HepG2 (cell line): ENCODE results near the gene LRRC4C. TPM values are rescaled to one million over a fixed set of nuclear protein-coding genes. Genes with fewer than 3 reads are reported as not detected.

Source experiments
- ATAC-seq: fragments of 200-7000 bp; cut with Tn5 transposase; 3 replicates; pipeline ENCODE4 v1.9.1; 2020; ENCODE audit warnings: mild to moderate bottlenecking, moderate library complexity
- BruUV-seq: library from RNA; stranded (reverse); fragments of 400-500 nt; replicated peaks from 2 replicates; lab custom pipeline; 2021; lab: Mats Ljungman, UMichigan
- CTCF ChIA-PET: fragments of 300-600 bp; formaldehyde crosslinking; extraction: SDS; loops from one replicate; lab custom pipeline; 2021; ENCODE audit warnings: low total read pairs, inconsistent platforms, low intra/inter-chr PET ratio; lab: Yijun Ruan, JAX
- POLR2A ChIA-PET: fragments of 350-600 bp; sonication (Branson Sonifier 250); formaldehyde crosslinking; loops from one replicate; lab custom pipeline; 2020; ENCODE audit warnings: antibody characterized with exemption, inconsistent platforms; lab: Yijun Ruan, JAX
- DNase-seq: peaks from one replicate; pipeline ENCODE4 v3.0.0-alpha.2; 2015; ENCODE audit warnings: low spot score
- FAIRE-seq: peaks from 3 replicates; lab custom pipeline; 2011; peaks lifted over from hg19 to GRCh38; lab: Jason Lieb, UNC
- H2AFZ ChIP-seq: one replicate; pipeline ENCODE4 v1.6.1; 2011; ENCODE audit warnings: low read length, inconsistent platforms
- H3K27ac ChIP-seq: fragments of 300-600 bp; 3 replicates; pipeline ENCODE4 v1.8.0; 2011; ENCODE audit warnings: mixed run types, mild to moderate bottlenecking, mixed read lengths, low read length, inconsistent platforms; ENCODE audit not compliant: insufficient read depth; ENCODE audit errors: extremely low read length
- H3K27me3 ChIP-seq, 2 experiments: fragments of 200-600 bp in 1 of 2; 2 replicates in 1 of 2; 3 replicates in 1 of 2; pipeline versions ENCODE4 v1.6.0 to v1.8.0; 2011; ENCODE audit warnings: low read length in 2 of 2, mild to moderate bottlenecking in 2 of 2, moderate library complexity in 2 of 2, inconsistent platforms in 1 of 2; ENCODE audit not compliant: insufficient read depth in 2 of 2, control insufficient read depth in 1 of 2
- H3K36me3 ChIP-seq, 2 experiments: fragments of 200-600 bp in 1 of 2; replicated peaks in 1 of 2; 2 replicates in 1 of 2; 3 replicates in 1 of 2; pipeline versions ENCODE4 v1.5.1 to v1.8.0; 2011; ENCODE audit warnings: low read length in 2 of 2, inconsistent platforms in 1 of 2; ENCODE audit not compliant: insufficient read depth in 2 of 2, control insufficient read depth in 1 of 2
- H3K4me1 ChIP-seq: 2 replicates; pipeline ENCODE4 v1.5.1; 2012; ENCODE audit warnings: low read length, inconsistent platforms; ENCODE audit not compliant: insufficient read depth
- H3K4me2 ChIP-seq: 2 replicates; pipeline ENCODE4 v1.6.0; 2011; ENCODE audit warnings: low read depth, low read length, inconsistent platforms
- H3K4me3 ChIP-seq, 3 experiments: fragments of 200-600 bp in 1 of 3; sonication (generic), shearing (Covaris generic) in 1 of 3; replicated peaks in 1 of 3; 2 replicates each; pipeline ENCODE4 v1.5.1; 2011 to 2016; ENCODE audit warnings: low read length in 3 of 3, inconsistent platforms in 2 of 3, low read depth in 2 of 3, mild to moderate bottlenecking in 2 of 3, control low read depth in 1 of 3, mixed read lengths in 1 of 3; ENCODE audit not compliant: insufficient read depth in 1 of 3
- H3K79me2 ChIP-seq: one replicate; pipeline ENCODE4 v1.6.1; 2011; ENCODE audit warnings: low read length, inconsistent platforms; ENCODE audit not compliant: insufficient read depth
- H3K9ac ChIP-seq: 2 replicates; pipeline ENCODE4 v1.6.0; 2011; ENCODE audit warnings: mild to moderate bottlenecking, low read depth, low read length, inconsistent platforms; ENCODE audit not compliant: insufficient read depth
- H3K9me3 ChIP-seq: 2 replicates; pipeline ENCODE4 v1.5.1; 2012; ENCODE audit warnings: mild to moderate bottlenecking, low read length
- H4K20me1 ChIP-seq: 2 replicates; pipeline ENCODE4 v1.6.0; 2011; ENCODE audit warnings: inconsistent platforms, mild to moderate bottlenecking, low read length, moderate library complexity; ENCODE audit not compliant: insufficient read depth
- CENPX ChIP-seq: sonication (generic); formaldehyde crosslinking; IDR thresholded peaks from 2 replicates; pipeline ENCODE4 v1.9.0; 2021; ENCODE audit warnings: mild to moderate bottlenecking, missing genetic modification reagents, moderate library complexity
- FOSL2 ChIP-seq: sonication (generic); formaldehyde crosslinking; IDR thresholded peaks from 2 replicates; pipeline ENCODE4 v1.4.0; 2020; ENCODE audit warnings: missing genetic modification reagents
- HES4 ChIP-seq: sonication (generic); formaldehyde crosslinking; IDR thresholded peaks from 2 replicates; pipeline ENCODE4 v1.9.0; 2021; ENCODE audit warnings: mild to moderate bottlenecking, missing genetic modification reagents, borderline replicate concordance
- KAT8 ChIP-seq: IDR thresholded peaks from 2 replicates; pipeline ENCODE4 v1.6.1; 2016; ENCODE audit warnings: missing genetic modification reagents, missing compliant biosample characterization
- MIXL1 ChIP-seq: IDR thresholded peaks from 2 replicates; pipeline ENCODE4 v1.6.1; 2016
- PAWR ChIP-seq: sonication (generic); formaldehyde crosslinking; IDR thresholded peaks from 2 replicates; pipeline ENCODE4 v1.4.0; 2020; ENCODE audit warnings: missing genetic modification reagents, mild to moderate bottlenecking, borderline replicate concordance
- PCBP2 ChIP-seq: fragments of 200-400 bp; formaldehyde crosslinking; optimal IDR thresholded peaks from 2 replicates; pipeline ENCODE3; 2018; ENCODE audit warnings: low read length, low read depth; ENCODE audit not compliant: poor library complexity, severe bottlenecking
- RXRA ChIP-seq: sonication (generic); formaldehyde crosslinking; IDR thresholded peaks from 2 replicates; pipeline ENCODE4 v1.5.1; 2020; ENCODE audit warnings: missing genetic modification reagents
- SPEN ChIP-seq: sonication (generic); formaldehyde crosslinking; IDR thresholded peaks from 2 replicates; pipeline ENCODE4 v1.5.1; 2020; ENCODE audit warnings: low read depth, mild to moderate bottlenecking, missing genetic modification reagents
- ZBTB34 ChIP-seq: sonication (generic); formaldehyde crosslinking; IDR thresholded peaks from 2 replicates; pipeline ENCODE4 v1.8.0; 2022; ENCODE audit warnings: mild to moderate bottlenecking, missing genetic modification reagents
- ZNF24 ChIP-seq: fragments of 450-650 bp; IDR thresholded peaks from 2 replicates; pipeline ENCODE4 v1.6.1; 2017; ENCODE audit warnings: antibody characterized with exemption, mild to moderate bottlenecking
- ZNF773 ChIP-seq: sonication (generic); formaldehyde crosslinking; IDR thresholded peaks from 2 replicates; pipeline ENCODE4 v1.4.0; 2020; ENCODE audit warnings: missing genetic modification reagents, borderline replicate concordance
- WGBS: methylation state at CpG from one replicate; pipeline ENCODE4 v1.1.6; 2017; ENCODE audit warnings: low lambda C conversion rate; 5-methylcytosine and 5-hydroxymethylcytosine counted together
- in situ Hi-C: cut with HindIII; loops from 2 replicates; pipeline ENCODE4 v1.10.0; 2017; ENCODE audit warnings: low pct_unique_long_range_greater_than_20kb; ENCODE audit not compliant: extremely low pct_ligation_motif_present
- intact Hi-C: fragments of 100-400 bp; cut with micrococcal nuclease; formaldehyde crosslinking; loops from one replicate; pipeline ENCODE4 v1.10.0; 2022; ENCODE audit not compliant: unreplicated experiment
- polyA plus RNA-seq, 8 experiments: library from polyadenylated mRNA; depleted of rRNA in 3 of 8; stranded (reverse) in 7 of 8; unstranded in 1 of 8; fragments of >200 nt; fragmentation: Illumina TruSeq in 4 of 8; extraction: Trizol in 4 of 8; gene quantifications; 2 replicates each; pipeline versions ENCODE4 v1.2.1 to v1.2.3, GENCODE V29; 2011 to 2016; ENCODE audit warnings: low read depth in 4 of 8, missing spikeins in 1 of 8, mixed read lengths in 1 of 8; ENCODE audit not compliant: insufficient read depth in 1 of 8
- total RNA-seq, 5 experiments: library from RNA; depleted of rRNA; stranded (reverse); fragments of >200 nt; fragmentation: Illumina TruSeq; extraction: Trizol; gene quantifications; 2 replicates each; pipeline ENCODE4 v1.2.3, GENCODE V29; 2016; ENCODE audit warnings: low read depth in 1 of 5
- TF ChIP-seq, protein P1 (sequence below), 2 experiments: sonication (generic) in 1 of 2; formaldehyde crosslinking in 1 of 2; IDR thresholded peaks; 2 replicates each; pipeline versions ENCODE4 v1.4.0 to v1.6.1; 2018 to 2020; ENCODE audit warnings: missing genetic modification reagents in 2 of 2, borderline replicate concordance in 1 of 2, low read depth in 1 of 2, mild to moderate bottlenecking in 1 of 2, missing biosample characterization in 1 of 2
- TF ChIP-seq, protein P2 (sequence below): sonication (generic); formaldehyde crosslinking; conservative IDR thresholded peaks from 2 replicates; pipeline ENCODE4 v1.8.1; 2023; ENCODE audit warnings: missing genetic modification reagents
- TF ChIP-seq, protein P3 (sequence below): sonication (generic); formaldehyde crosslinking; IDR thresholded peaks from 2 replicates; pipeline ENCODE4 v1.4.0; 2020; ENCODE audit warnings: mild to moderate bottlenecking, missing genetic modification reagents, borderline replicate concordance
- TF ChIP-seq, protein P4 (sequence below): sonication (generic); formaldehyde crosslinking; IDR thresholded peaks from 2 replicates; pipeline ENCODE4 v1.4.0; 2020; ENCODE audit warnings: missing genetic modification reagents, borderline replicate concordance
- TF ChIP-seq, protein P5 (sequence below): sonication (generic); formaldehyde crosslinking; IDR thresholded peaks from 2 replicates; pipeline ENCODE4 v1.4.0; 2020; ENCODE audit warnings: mild to moderate bottlenecking, missing genetic modification reagents

Gene LRRC4C
- total and polyA plus RNA-seq, 2 of the 13 experiments (the other 11 are each of a cell fraction or from before 2014, with no cell fraction given) = not detected

DNA sequence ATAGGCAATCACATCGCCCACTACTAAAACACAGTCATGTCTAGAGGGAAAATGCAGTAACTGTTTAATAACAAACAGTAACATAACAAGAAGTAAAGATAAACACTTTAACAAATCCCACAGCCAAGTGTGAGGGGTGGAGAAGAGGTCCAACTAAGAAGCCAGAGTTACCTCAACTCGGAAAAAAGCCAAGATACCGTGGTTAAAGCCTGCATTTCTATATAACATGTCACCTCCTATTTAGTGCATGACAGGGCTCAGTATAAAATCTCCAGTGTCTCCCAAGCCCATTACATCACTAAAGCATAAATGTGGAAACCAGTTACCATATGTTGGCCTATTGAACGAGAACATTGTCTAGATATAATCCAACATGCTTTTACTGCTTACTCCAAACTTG, 281.7 kb downstream of the LRRC4C start:
- ChIA-PET CTCF (no interaction called here), POLR2A (no interaction called here)
- in situ Hi-C loops = loop anchor here (25.0 kb wide), 1 partner anchor 865 kb away; no protein-coding TSS in a partner anchor
- H3K4me3 ChIP-seq = no peak overlapping the region
- no peaks in the 10 kb centered on the region for H4K20me1 ChIP-seq
- FAIRE-seq = no peak
- WGBS = 26% methylated on average over 4 of the region's 4 CpGs
- no peaks in the 10 kb centered on the region for H3K79me2 ChIP-seq
- H3K27ac ChIP-seq = no peak overlapping the region
- peaks cover 62% of the 10 kb centered on the region for H3K9me3 ChIP-seq
- no TSS peak for BruUV-seq
- no peak for DNase-seq
- no peak overlapping the region for H3K4me2 ChIP-seq
- H3K36me3 ChIP-seq = no peaks in the 10 kb centered on the region
- ATAC-seq = no peak
- no peaks in the 10 kb centered on the region for H3K27me3 ChIP-seq
- no peaks in the 10 kb centered on the region for H3K4me1 ChIP-seq
- intact Hi-C loops = no loop called here
- no peak overlapping the region for H2AFZ ChIP-seq
- no peak overlapping the region for H3K9ac ChIP-seq
- TF ChIP-seq, protein P1, sequence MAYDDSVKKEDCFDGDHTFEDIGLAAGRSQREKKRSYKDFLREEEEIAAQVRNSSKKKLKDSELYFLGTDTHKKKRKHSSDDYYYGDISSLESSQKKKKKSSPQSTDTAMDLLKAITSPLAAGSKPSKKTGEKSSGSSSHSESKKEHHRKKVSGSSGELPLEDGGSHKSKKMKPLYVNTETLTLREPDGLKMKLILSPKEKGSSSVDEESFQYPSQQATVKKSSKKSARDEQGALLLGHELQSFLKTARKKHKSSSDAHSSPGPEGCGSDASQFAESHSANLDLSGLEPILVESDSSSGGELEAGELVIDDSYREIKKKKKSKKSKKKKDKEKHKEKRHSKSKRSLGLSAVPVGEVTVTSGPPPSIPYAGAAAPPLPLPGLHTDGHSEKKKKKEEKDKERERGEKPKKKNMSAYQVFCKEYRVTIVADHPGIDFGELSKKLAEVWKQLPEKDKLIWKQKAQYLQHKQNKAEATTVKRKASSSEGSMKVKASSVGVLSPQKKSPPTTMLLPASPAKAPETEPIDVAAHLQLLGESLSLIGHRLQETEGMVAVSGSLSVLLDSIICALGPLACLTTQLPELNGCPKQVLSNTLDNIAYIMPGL (CRISPR knock-in tag; IDR thresholded peaks at IDR 0.05; ENCODE audit: borderline replicate concordance in 1 of 2, low read depth in 1 of 2) = no peak
- no peak for TF ChIP-seq PAWR (CRISPR knock-in tag)
- TF ChIP-seq PCBP2 = no peak
- no peak for TF ChIP-seq MIXL1 (CRISPR knock-in tag)
- TF ChIP-seq, protein P2, sequence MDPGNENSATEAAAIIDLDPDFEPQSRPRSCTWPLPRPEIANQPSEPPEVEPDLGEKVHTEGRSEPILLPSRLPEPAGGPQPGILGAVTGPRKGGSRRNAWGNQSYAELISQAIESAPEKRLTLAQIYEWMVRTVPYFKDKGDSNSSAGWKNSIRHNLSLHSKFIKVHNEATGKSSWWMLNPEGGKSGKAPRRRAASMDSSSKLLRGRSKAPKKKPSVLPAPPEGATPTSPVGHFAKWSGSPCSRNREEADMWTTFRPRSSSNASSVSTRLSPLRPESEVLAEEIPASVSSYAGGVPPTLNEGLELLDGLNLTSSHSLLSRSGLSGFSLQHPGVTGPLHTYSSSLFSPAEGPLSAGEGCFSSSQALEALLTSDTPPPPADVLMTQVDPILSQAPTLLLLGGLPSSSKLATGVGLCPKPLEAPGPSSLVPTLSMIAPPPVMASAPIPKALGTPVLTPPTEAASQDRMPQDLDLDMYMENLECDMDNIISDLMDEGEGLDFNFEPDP (CRISPR knock-in tag) = no peak
- no peak for TF ChIP-seq ZBTB34
- no peak for TF ChIP-seq ZNF24
- TF ChIP-seq, protein P3, sequence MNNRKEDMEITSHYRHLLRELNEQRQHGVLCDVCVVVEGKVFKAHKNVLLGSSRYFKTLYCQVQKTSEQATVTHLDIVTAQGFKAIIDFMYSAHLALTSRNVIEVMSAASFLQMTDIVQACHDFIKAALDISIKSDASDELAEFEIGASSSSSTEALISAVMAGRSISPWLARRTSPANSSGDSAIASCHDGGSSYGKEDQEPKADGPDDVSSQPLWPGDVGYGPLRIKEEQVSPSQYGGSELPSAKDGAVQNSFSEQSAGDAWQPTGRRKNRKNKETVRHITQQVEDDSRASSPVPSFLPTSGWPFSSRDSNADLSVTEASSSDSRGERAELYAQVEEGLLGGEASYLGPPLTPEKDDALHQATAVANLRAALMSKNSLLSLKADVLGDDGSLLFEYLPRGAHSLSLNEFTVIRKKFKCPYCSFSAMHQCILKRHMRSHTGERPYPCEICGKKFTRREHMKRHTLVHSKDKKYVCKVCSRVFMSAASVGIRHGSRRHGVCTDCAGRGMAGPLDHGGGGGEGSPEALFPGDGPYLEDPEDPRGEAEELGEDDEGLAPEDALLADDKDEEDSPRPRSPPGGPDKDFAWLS = no peak
- no peak for TF ChIP-seq FOSL2
- no peak for TF ChIP-seq CENPX (CRISPR knock-in tag)
- TF ChIP-seq HES4 = no peak
- TF ChIP-seq RXRA (CRISPR knock-in tag) = no peak
- TF ChIP-seq, protein P4, sequence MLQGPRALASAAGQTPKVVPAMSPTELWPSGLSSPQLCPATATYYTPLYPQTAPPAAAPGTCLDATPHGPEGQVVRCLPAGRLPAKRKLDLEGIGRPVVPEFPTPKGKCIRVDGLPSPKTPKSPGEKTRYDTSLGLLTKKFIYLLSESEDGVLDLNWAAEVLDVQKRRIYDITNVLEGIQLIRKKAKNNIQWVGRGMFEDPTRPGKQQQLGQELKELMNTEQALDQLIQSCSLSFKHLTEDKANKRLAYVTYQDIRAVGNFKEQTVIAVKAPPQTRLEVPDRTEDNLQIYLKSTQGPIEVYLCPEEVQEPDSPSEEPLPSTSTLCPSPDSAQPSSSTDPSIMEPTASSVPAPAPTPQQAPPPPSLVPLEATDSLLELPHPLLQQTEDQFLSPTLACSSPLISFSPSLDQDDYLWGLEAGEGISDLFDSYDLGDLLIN (CRISPR knock-in tag) = no peak
- TF ChIP-seq, protein P5, sequence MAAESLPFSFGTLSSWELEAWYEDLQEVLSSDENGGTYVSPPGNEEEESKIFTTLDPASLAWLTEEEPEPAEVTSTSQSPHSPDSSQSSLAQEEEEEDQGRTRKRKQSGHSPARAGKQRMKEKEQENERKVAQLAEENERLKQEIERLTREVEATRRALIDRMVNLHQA (CRISPR knock-in tag) = no peak
- no peak for TF ChIP-seq SPEN (CRISPR knock-in tag)
- no peak for TF ChIP-seq ZNF773 (CRISPR knock-in tag)
- no peak for TF ChIP-seq KAT8 (CRISPR knock-in tag)
